Muscle layer of colon (tissue), 2 donors: Measurements from ENCODE around the gene HSD3B7.
"Not testable (repeated sequence)": the region's sequence is repeated elsewhere in the genome, so short reads cannot be mapped to it uniquely, and the experiment has no call there.

Experiments used
- H3K27ac ChIP-seq: one replicate; pipeline ENCODE4 v1.7.0; 2013; ENCODE audit warnings: low read depth, mild to moderate bottlenecking, low read length, moderate library complexity
- H3K27me3 ChIP-seq, 2 donors: one replicate each; pipeline ENCODE4 v1.7.0; 2013; ENCODE audit warnings: low read length in 2 of 2, mild to moderate bottlenecking in 2 of 2; ENCODE audit not compliant: insufficient read depth in 2 of 2, control insufficient read depth in 1 of 2
- H3K36me3 ChIP-seq: one replicate; pipeline ENCODE4 v1.7.0; 2013; ENCODE audit warnings: mild to moderate bottlenecking, low read length; ENCODE audit not compliant: insufficient read depth
- H3K4me1 ChIP-seq: one replicate; pipeline ENCODE4 v1.7.0; 2013; ENCODE audit warnings: mild to moderate bottlenecking, low read length; ENCODE audit not compliant: insufficient read depth
- H3K4me3 ChIP-seq, 2 donors: one replicate each; pipeline ENCODE4 v1.7.0; 2013; ENCODE audit warnings: low read length in 2 of 2, low read depth in 1 of 2, mild to moderate bottlenecking in 1 of 2, moderate library complexity in 1 of 2
- H3K9ac ChIP-seq: one replicate; pipeline ENCODE4 v1.7.0; 2013; ENCODE audit warnings: low read length
- H3K9me3 ChIP-seq: one replicate; pipeline ENCODE4 v1.7.0; 2013; ENCODE audit warnings: mild to moderate bottlenecking, low read length
- donor health status: abdominal sarcoma.
- donor health status: Adenocarcinoma of cecum.

Gene HSD3B7

GRCh38 chr16:31007684-31008083 lies 22.7 kb downstream of the HSD3B7 start:
- H3K27ac ChIP-seq = no peak overlapping the region
- H3K4me3 ChIP-seq = no peak overlapping the region
- H3K9me3 ChIP-seq = no peaks in the 10 kb centered on the region
- H3K4me1 ChIP-seq = no peaks in the 10 kb centered on the region
- H3K36me3 ChIP-seq = no peaks in the 10 kb centered on the region
- no peak overlapping the region for H3K9ac ChIP-seq
- peaks cover 10 to 28% of the 10 kb centered on the region in 2 donors for H3K27me3 ChIP-seq

GRCh38 chr16:31008149-31008548 lies 23.1 kb downstream of the HSD3B7 start:
- no peak overlapping the region for H3K4me3 ChIP-seq
- H3K9ac ChIP-seq = no peak overlapping the region
- no peak overlapping the region for H3K27ac ChIP-seq
- H3K27me3 ChIP-seq = peaks cover 10 to 28% of the 10 kb centered on the region in 2 donors
- H3K9me3 ChIP-seq = no peaks in the 10 kb centered on the region
- no peaks in the 10 kb centered on the region for H3K36me3 ChIP-seq
- no peaks in the 10 kb centered on the region for H3K4me1 ChIP-seq

GRCh38 chr16:31008551-31008950 lies 23.5 kb downstream of the HSD3B7 start:
- Histone ChIP-seq H3K36me3 (no peaks in the 10 kb centered on the region), H3K4me1 (no peaks in the 10 kb centered on the region), H3K27me3 (peaks cover 10 to 28% of the 10 kb centered on the region in 2 donors), H3K27ac (no peak overlapping the region), H3K4me3 (no peak overlapping the region), H3K9ac (no peak overlapping the region), H3K9me3 (no peaks in the 10 kb centered on the region)

- Histone ChIP-seq H3K27me3 (peaks cover 10 to 28% of the 10 kb centered on the region in 2 donors), H3K36me3 (no peaks in the 10 kb centered on the region), H3K9me3 (no peaks in the 10 kb centered on the region), H3K9ac (no peak overlapping the region), H3K27ac (no peak overlapping the region), H3K4me3 (no peak overlapping the region), H3K4me1 (no peaks in the 10 kb centered on the region)
Observed at GRCh38 chr16:31009120-31009519, 24.1 kb downstream of the HSD3B7 start.

GRCh38 chr16:31009894-31010584 lies 25.0 kb downstream of the HSD3B7 start:
- H3K9ac ChIP-seq = no peak overlapping the region

GRCh38 chr16:31010585-31011325 lies 25.7 kb downstream of the HSD3B7 start, which contains the start of gene STX1B:
STX1B (minus strand) TSS chr16:31010638; CDS start chr16:31010396, 242 bp downstream.
- no peaks in the 10 kb centered on the region for H3K9me3 ChIP-seq
- no peak within 1 kb of the TSS for H3K9ac ChIP-seq
- H3K4me3 ChIP-seq = no peak within 1 kb of the TSS
- no peaks in the 10 kb centered on the region for H3K36me3 ChIP-seq
- no peaks in the 10 kb centered on the region for H3K4me1 ChIP-seq
- H3K27me3 ChIP-seq = peaks cover 10 to 28% of the 10 kb centered on the region in 2 donors
- H3K27ac ChIP-seq = no peak within 1 kb of the TSS

More at GRCh38 chr16:31009894-31010584, 25.0 kb downstream of the HSD3B7 start:
- H3K4me3 ChIP-seq = no peak overlapping the region
- H3K9me3 ChIP-seq = no peaks in the 10 kb centered on the region
- no peaks in the 10 kb centered on the region for H3K4me1 ChIP-seq
- H3K36me3 ChIP-seq = no peaks in the 10 kb centered on the region
- no peak overlapping the region for H3K27ac ChIP-seq
- peaks cover 10 to 28% of the 10 kb centered on the region in 2 donors for H3K27me3 ChIP-seq

- H3K9ac ChIP-seq, H3K36me3 ChIP-seq, H3K27ac ChIP-seq, H3K4me3 ChIP-seq, H3K4me1 ChIP-seq, H3K9me3 ChIP-seq: not testable (repeated sequence)
- H3K27me3 ChIP-seq = peaks cover 10 to 28% of the 10 kb centered on the region in 2 donors
Observed at GRCh38 chr16:31011815-31012214, 26.8 kb downstream of the HSD3B7 start.

GRCh38 chr16:31013292-31013691 lies 28.3 kb downstream of the HSD3B7 start:
- not testable (repeated sequence) for H3K4me1 ChIP-seq, H3K4me3 ChIP-seq, H3K9me3 ChIP-seq, H3K27ac ChIP-seq, H3K36me3 ChIP-seq, H3K9ac ChIP-seq
- peaks cover 10 to 26% of the 10 kb centered on the region in 2 donors for H3K27me3 ChIP-seq

GRCh38 chr16:31016018-31016417 lies 31.0 kb downstream of the HSD3B7 start:
- Histone ChIP-seq H3K27ac (no peak overlapping the region), H3K4me3 (no peak overlapping the region), H3K9ac (no peak overlapping the region), H3K27me3 (peaks cover 5 to 8% of the 10 kb centered on the region in 2 donors), H3K36me3 (no peaks in the 10 kb centered on the region), H3K4me1 (no peaks in the 10 kb centered on the region), H3K9me3 (no peaks in the 10 kb centered on the region)

GRCh38 chr16:31017756-31018155 lies 32.7 kb downstream of the HSD3B7 start:
- H3K36me3 ChIP-seq, H3K9me3 ChIP-seq: not testable (repeated sequence)

GRCh38 chr16:31020536-31020935 lies 35.5 kb downstream of the HSD3B7 start:
- Histone ChIP-seq H3K9ac (no peak overlapping the region), H3K9me3 (no peaks in the 10 kb centered on the region), H3K4me3 (no peak overlapping the region), H3K27ac (no peak overlapping the region), H3K4me1 (no peaks in the 10 kb centered on the region), H3K27me3 (no peaks in the 10 kb centered on the region), H3K36me3 (no peaks in the 10 kb centered on the region)

More at GRCh38 chr16:31017756-31018155, 32.7 kb downstream of the HSD3B7 start:
- not testable (repeated sequence) for H3K27me3 ChIP-seq, H3K9ac ChIP-seq, H3K27ac ChIP-seq, H3K4me3 ChIP-seq, H3K4me1 ChIP-seq
